HUES6 (cell line): ENCODE measurements around the gene MAL.

ENCODE experiments used
- H3K27ac ChIP-seq: 2 replicates; pipeline ENCODE4 v1.7.0; 2013; ENCODE audit warnings: low read depth, mild to moderate bottlenecking, low read length, inconsistent platforms
- H3K27me3 ChIP-seq: 2 replicates; pipeline ENCODE4 v1.6.1; 2013; ENCODE audit warnings: low read length; ENCODE audit not compliant: control insufficient read depth, insufficient read depth
- H3K36me3 ChIP-seq: 2 replicates; pipeline ENCODE4 v1.6.1; 2013; ENCODE audit warnings: low read length; ENCODE audit not compliant: control insufficient read depth, insufficient read depth
- H3K4me1 ChIP-seq: 2 replicates; pipeline ENCODE4 v1.6.1; 2013; ENCODE audit warnings: low read length; ENCODE audit not compliant: control insufficient read depth, insufficient read depth
- H3K4me3 ChIP-seq: 2 replicates; pipeline ENCODE4 v1.5.1; 2013; ENCODE audit warnings: low read depth, low read length
- H3K9ac ChIP-seq: one replicate; pipeline ENCODE4 v1.6.1; 2013; ENCODE audit warnings: mild to moderate bottlenecking, low read length
- H3K9me3 ChIP-seq: 2 replicates; pipeline ENCODE4 v1.6.1; 2013; ENCODE audit warnings: low read depth, low read length; ENCODE audit not compliant: control insufficient read depth, insufficient read depth

The MAL gene

GRCh38 chr2:95017836-95018235 is 7.7 kb upstream of the MAL start:
- Histone ChIP-seq H3K4me1 (peaks cover 17% of the 10 kb centered on the region), H3K36me3 (no peaks in the 10 kb centered on the region), H3K27me3 (peaks cover 10% of the 10 kb centered on the region), H3K4me3 (no peak overlapping the region), H3K27ac (no peak overlapping the region), H3K9me3 (no peaks in the 10 kb centered on the region), H3K9ac (no peak overlapping the region)

GRCh38 chr2:95018301-95018700 is 7.2 kb upstream of the MAL start:
- peaks cover 17% of the 10 kb centered on the region for H3K4me1 ChIP-seq
- peaks cover 15% of the 10 kb centered on the region for H3K27me3 ChIP-seq
- no peaks in the 10 kb centered on the region for H3K9me3 ChIP-seq
- no peak overlapping the region for H3K9ac ChIP-seq
- H3K36me3 ChIP-seq, result no peaks in the 10 kb centered on the region
- H3K27ac ChIP-seq, result no peak overlapping the region
- no peak overlapping the region for H3K4me3 ChIP-seq

- Histone ChIP-seq H3K36me3 (no peaks in the 10 kb centered on the region), H3K4me1 (peaks cover 17% of the 10 kb centered on the region), H3K9me3 (no peaks in the 10 kb centered on the region), H3K9ac (no peak overlapping the region), H3K4me3 (no peak overlapping the region), H3K27me3 (peaks cover 22% of the 10 kb centered on the region), H3K27ac (no peak overlapping the region)
Observed at GRCh38 chr2:95018861-95019550, 6.5 kb upstream of the MAL start.

- Histone ChIP-seq H3K4me1 (peaks cover 17% of the 10 kb centered on the region), H3K27ac (no peak overlapping the region), H3K9ac (no peak overlapping the region), H3K9me3 (no peaks in the 10 kb centered on the region), H3K4me3 (no peak overlapping the region), H3K36me3 (no peaks in the 10 kb centered on the region), H3K27me3 (peaks cover 27% of the 10 kb centered on the region)
Observed at GRCh38 chr2:95019572-95019971, 5.9 kb upstream of the MAL start.

GRCh38 chr2:95020275-95021022 is 5.1 kb upstream of the MAL start:
- no peak overlapping the region for H3K27ac ChIP-seq
- no peak overlapping the region for H3K4me3 ChIP-seq
- peaks cover 36% of the 10 kb centered on the region for H3K27me3 ChIP-seq
- no peaks in the 10 kb centered on the region for H3K9me3 ChIP-seq
- H3K9ac ChIP-seq, result no peak overlapping the region
- H3K36me3 ChIP-seq, result no peaks in the 10 kb centered on the region
- H3K4me1 ChIP-seq, result peaks cover 17% of the 10 kb centered on the region

GRCh38 chr2:95021023-95021416 is 4.5 kb upstream of the MAL start:
- Histone ChIP-seq H3K27me3 (peaks cover 42% of the 10 kb centered on the region), H3K9me3 (no peaks in the 10 kb centered on the region), H3K27ac (no peak overlapping the region), H3K4me3 (no peak overlapping the region), H3K9ac (no peak overlapping the region), H3K4me1 (peaks cover 17% of the 10 kb centered on the region), H3K36me3 (no peaks in the 10 kb centered on the region)

- Histone ChIP-seq H3K4me1 (peaks cover 21% of the 10 kb centered on the region), H3K27ac (no peak overlapping the region), H3K9ac (no peak overlapping the region), H3K9me3 (no peaks in the 10 kb centered on the region), H3K4me3 (no peak overlapping the region), H3K27me3 (peaks cover 50% of the 10 kb centered on the region), H3K36me3 (no peaks in the 10 kb centered on the region)
Observed at GRCh38 chr2:95021847-95022246, 3.7 kb upstream of the MAL start.

GRCh38 chr2:95022309-95023221 is 2.9 kb upstream of the MAL start:
- H3K9ac ChIP-seq, result no peak overlapping the region
- peaks cover 25% of the 10 kb centered on the region for H3K4me1 ChIP-seq

GRCh38 chr2:95023222-95023597 is 2.3 kb upstream of the MAL start:
- Histone ChIP-seq H3K27me3 (peaks cover 63% of the 10 kb centered on the region), H3K27ac (no peak overlapping the region), H3K4me1 (peaks cover 18% of the 10 kb centered on the region), H3K4me3 (no peak overlapping the region), H3K9ac (no peak overlapping the region), H3K36me3 (no peaks in the 10 kb centered on the region), H3K9me3 (no peaks in the 10 kb centered on the region)

More at GRCh38 chr2:95022309-95023221, 2.9 kb upstream of the MAL start:
- Histone ChIP-seq H3K36me3 (no peaks in the 10 kb centered on the region), H3K9me3 (no peaks in the 10 kb centered on the region), H3K4me3 (no peak overlapping the region), H3K27ac (no peak overlapping the region), H3K27me3 (peaks cover 57% of the 10 kb centered on the region)

GRCh38 chr2:95024371-95024770 is 1.1 kb upstream of the MAL start:
- peaks cover 74% of the 10 kb centered on the region for H3K27me3 ChIP-seq
- no peak overlapping the region for H3K9ac ChIP-seq
- no peak overlapping the region for H3K27ac ChIP-seq
- no peaks in the 10 kb centered on the region for H3K36me3 ChIP-seq
- H3K4me1 ChIP-seq, result peaks cover 14% of the 10 kb centered on the region
- H3K4me3 ChIP-seq, result no peak overlapping the region
- H3K9me3 ChIP-seq, result no peaks in the 10 kb centered on the region
